Measurements from ENCODE around the gene FABP3. TPM values are rescaled to one million over a fixed set of nuclear protein-coding genes. Genes with fewer than 3 reads are reported as not detected.
"Not testable (repeated sequence)": the region's sequence is repeated elsewhere in the genome, so short reads cannot be mapped to it uniquely, and the experiment has no call there.

The FABP3 gene
- total RNA-seq, 1 donor from 2014 or later = 148 TPM

- Mint-ChIP-seq H3K9me3 (ENCODE audit: unreplicated experiment) (peaks cover 4% of the 10 kb centered on the region), H3K4me1 (ENCODE audit: low read depth, unreplicated experiment) (peaks cover 15% of the 10 kb centered on the region), H3K27ac (ENCODE audit: unreplicated experiment) (no peak overlapping the region), H3K27me3 (ENCODE audit: unreplicated experiment) (no peaks in the 10 kb centered on the region), H3K36me3 (ENCODE audit: unreplicated experiment) (no peaks in the 10 kb centered on the region), H3K4me3 (ENCODE audit: unreplicated experiment) (peak overlapping the region; percentile 68)
- TF ChIP-seq CTCF (IDR thresholded peaks at IDR 0.05; ENCODE audit: partially characterized antibody, unreplicated experiment) = peak; percentile 78
- peak; percentile 92 for DNase-seq
Observed at GRCh38 chr1:31394584-31395193, 21.8 kb upstream of the FABP3 start.

- H3K4me3 Mint-ChIP-seq (ENCODE audit: unreplicated experiment) = no peak overlapping the region
- no peak for TF ChIP-seq CTCF (IDR thresholded peaks at IDR 0.05; ENCODE audit: partially characterized antibody, unreplicated experiment)
- no peaks in the 10 kb centered on the region for H3K36me3 Mint-ChIP-seq (ENCODE audit: unreplicated experiment)
- peaks cover 4% of the 10 kb centered on the region for H3K9me3 Mint-ChIP-seq (ENCODE audit: unreplicated experiment)
- H3K27me3 Mint-ChIP-seq (ENCODE audit: unreplicated experiment) = no peaks in the 10 kb centered on the region
- H3K27ac Mint-ChIP-seq (ENCODE audit: unreplicated experiment) = no peak overlapping the region
- peaks cover 15% of the 10 kb centered on the region for H3K4me1 Mint-ChIP-seq (ENCODE audit: low read depth, unreplicated experiment)
- no peak for DNase-seq
Observed at GRCh38 chr1:31393463-31393862, 20.6 kb upstream of the FABP3 start.

- Mint-ChIP-seq H3K27me3 (ENCODE audit: unreplicated experiment) (peaks cover 4% of the 10 kb centered on the region), H3K36me3 (ENCODE audit: unreplicated experiment) (peaks cover 10% of the 10 kb centered on the region), H3K27ac (ENCODE audit: unreplicated experiment) (no peak overlapping the region), H3K9me3 (ENCODE audit: unreplicated experiment) (peaks cover 4% of the 10 kb centered on the region), H3K4me3 (ENCODE audit: unreplicated experiment) (no peak overlapping the region), H3K4me1 (ENCODE audit: low read depth, unreplicated experiment) (peaks cover 11% of the 10 kb centered on the region)
- no peak for TF ChIP-seq CTCF (IDR thresholded peaks at IDR 0.05; ENCODE audit: partially characterized antibody, unreplicated experiment)
- no peak for DNase-seq
Observed at GRCh38 chr1:31390071-31390470, 17.2 kb upstream of the FABP3 start.

DNA sequence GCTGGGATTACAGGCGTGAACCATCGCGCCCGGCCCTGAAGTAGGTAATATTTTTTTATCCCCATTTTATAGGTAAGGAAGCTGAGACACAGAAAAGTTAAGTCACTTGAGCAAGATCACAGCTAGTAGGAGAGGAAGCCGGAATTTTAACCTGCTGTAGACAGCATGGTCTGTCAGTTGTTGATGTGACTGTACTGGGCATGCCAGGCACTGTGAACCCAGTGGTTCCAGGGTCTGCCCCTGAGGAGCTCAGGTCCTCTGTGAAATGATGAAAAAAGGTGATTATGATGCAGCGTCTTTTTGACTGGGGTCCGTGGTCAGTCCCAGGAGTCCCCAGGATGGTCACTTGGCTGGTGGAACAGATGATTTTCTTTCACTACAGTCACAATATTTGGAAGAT, 16.7 kb upstream of the FABP3 start:
- TF ChIP-seq CTCF (IDR thresholded peaks at IDR 0.05; ENCODE audit: partially characterized antibody, unreplicated experiment) = no peak
- H3K27me3 Mint-ChIP-seq (ENCODE audit: unreplicated experiment) = peaks cover 4% of the 10 kb centered on the region
- peaks cover 11% of the 10 kb centered on the region for H3K4me1 Mint-ChIP-seq (ENCODE audit: low read depth, unreplicated experiment)
- peaks cover 10% of the 10 kb centered on the region for H3K36me3 Mint-ChIP-seq (ENCODE audit: unreplicated experiment)
- no peak overlapping the region for H3K27ac Mint-ChIP-seq (ENCODE audit: unreplicated experiment)
- no peak for DNase-seq
- H3K9me3 Mint-ChIP-seq (ENCODE audit: unreplicated experiment) = peaks cover 4% of the 10 kb centered on the region
- no peak overlapping the region for H3K4me3 Mint-ChIP-seq (ENCODE audit: unreplicated experiment)

DNA sequence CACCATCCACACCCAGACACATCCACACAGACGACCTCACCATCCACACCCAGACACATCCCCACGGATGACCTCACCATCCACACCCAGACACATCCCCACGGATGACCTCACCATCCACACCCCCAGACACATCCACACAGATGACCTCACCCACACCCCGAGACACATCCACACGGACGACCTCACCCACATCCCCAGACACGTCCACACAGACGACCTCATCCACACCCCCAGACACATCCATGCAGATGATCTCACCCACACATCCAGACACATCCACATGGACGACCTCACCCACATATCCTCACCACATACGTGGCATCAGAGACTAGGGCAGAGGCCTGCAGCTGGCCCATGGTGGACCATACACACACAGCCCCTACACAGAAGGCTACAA, 14.7 kb upstream of the FABP3 start:
- Mint-ChIP-seq H3K27me3 (ENCODE audit: unreplicated experiment) (peaks cover 4% of the 10 kb centered on the region), H3K4me1 (ENCODE audit: low read depth, unreplicated experiment) (peaks cover 17% of the 10 kb centered on the region), H3K9me3 (ENCODE audit: unreplicated experiment) (peaks cover 4% of the 10 kb centered on the region), H3K27ac (ENCODE audit: unreplicated experiment) (no peak overlapping the region), H3K36me3 (ENCODE audit: unreplicated experiment) (peaks cover 10% of the 10 kb centered on the region), H3K4me3 (ENCODE audit: unreplicated experiment) (no peak overlapping the region)
- TF ChIP-seq CTCF (IDR thresholded peaks at IDR 0.05; ENCODE audit: partially characterized antibody, unreplicated experiment) = no peak
- DNase-seq = no peak

DNA sequence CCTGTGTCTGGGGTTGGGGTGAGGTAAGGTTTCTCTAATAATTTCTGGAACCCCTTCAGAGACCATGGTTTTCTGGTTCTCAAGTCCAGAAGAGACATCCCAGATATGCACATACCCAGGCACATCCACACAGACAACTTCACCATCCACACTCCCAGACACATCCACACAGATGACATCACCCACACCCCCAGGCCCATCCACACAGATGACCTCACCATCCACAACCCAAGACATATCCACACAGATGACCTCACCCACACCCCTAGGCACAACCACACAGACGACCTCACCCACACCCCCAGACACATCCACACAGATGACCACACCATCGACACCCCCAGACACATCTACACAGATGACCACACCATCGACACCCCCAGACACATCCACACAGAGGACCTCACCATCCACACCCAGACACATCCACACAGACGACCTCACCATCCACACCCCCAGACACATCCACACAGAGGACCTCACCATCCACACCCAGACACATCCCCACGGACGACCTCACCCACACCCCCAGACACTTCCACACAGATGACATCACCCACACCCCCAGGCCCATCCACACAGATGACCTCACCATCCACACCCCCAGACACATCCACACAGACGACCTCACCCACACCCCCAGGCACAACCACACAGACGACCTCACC, 13.8 kb upstream of the FABP3 start:
- not testable (repeated sequence) for H3K27me3 Mint-ChIP-seq (ENCODE audit: unreplicated experiment); H3K4me3 Mint-ChIP-seq (ENCODE audit: unreplicated experiment); H3K9me3 Mint-ChIP-seq (ENCODE audit: unreplicated experiment); DNase-seq; H3K27ac Mint-ChIP-seq (ENCODE audit: unreplicated experiment)
- peaks cover 21% of the 10 kb centered on the region for H3K4me1 Mint-ChIP-seq (ENCODE audit: low read depth, unreplicated experiment)
- peaks cover 10% of the 10 kb centered on the region for H3K36me3 Mint-ChIP-seq (ENCODE audit: unreplicated experiment)

Data from glutamatergic neuron (in vitro differentiated cells).